ENCODE data around the gene SPOPL.
"Not testable (repeated sequence)": the region's sequence is repeated elsewhere in the genome, so short reads cannot be mapped to it uniquely, and the experiment has no call there.

SPOPL gene

DNA sequence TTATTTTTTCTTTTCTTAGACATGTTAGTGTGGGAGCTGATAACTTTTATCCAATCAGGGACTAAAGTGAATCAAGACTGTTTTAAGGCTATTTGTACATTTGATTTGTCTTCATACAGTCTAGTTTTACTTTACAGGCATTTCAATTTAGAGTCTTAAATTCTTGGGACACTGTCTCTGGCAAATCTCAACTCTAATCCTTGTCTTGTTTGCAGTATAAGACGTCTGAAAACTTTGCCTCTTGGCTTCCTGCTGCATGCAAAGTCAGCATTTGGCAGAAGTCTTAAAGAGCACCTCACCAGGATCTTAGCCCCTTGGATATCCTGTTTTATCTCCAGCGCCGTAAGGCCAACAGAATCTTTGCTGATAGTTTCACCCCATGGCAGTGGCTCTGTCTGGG is 30.3 kb downstream of the SPOPL start:
- no peak for DNase-seq

DNA sequence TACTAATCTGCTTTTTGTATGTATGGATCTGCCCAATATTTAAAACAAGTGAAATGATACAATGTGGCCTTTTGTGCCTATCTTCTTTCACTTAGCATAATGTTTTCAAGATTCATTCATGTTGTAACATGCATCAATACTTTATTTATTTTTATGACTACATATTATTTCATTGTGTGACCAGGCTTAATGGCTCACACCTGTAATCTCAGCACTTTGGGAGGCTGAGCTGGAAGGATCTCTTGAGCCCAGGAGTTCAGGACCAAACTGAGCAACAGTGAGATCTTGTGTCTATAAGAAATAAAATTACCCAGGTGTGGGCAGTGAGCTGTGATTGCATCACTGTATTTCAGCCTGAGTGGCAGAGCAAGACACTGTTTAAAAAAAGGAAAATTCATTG is 33.2 kb downstream of the SPOPL start:
- no peak for DNase-seq

DNA sequence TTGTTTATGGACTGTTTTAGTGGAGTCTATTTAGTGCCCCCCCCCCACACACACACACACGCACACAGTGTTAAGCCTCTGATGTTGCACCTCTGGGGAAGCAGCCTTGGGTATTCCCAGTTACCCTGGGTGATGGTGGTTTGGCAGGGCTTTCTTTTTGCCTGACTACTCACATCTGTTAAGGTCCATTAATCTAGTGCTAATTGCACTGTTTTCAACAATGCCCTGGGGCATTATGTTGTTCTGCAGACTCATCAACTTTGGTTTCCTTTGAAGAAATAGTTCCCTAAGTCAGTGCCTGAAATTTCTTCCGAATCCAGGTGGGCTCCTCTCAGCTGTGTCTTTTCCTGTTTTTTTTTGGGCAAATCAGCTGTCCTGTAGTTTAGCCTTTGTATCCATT is 34.7 kb downstream of the SPOPL start:
- DNase-seq, result peak; percentile 4

DNA sequence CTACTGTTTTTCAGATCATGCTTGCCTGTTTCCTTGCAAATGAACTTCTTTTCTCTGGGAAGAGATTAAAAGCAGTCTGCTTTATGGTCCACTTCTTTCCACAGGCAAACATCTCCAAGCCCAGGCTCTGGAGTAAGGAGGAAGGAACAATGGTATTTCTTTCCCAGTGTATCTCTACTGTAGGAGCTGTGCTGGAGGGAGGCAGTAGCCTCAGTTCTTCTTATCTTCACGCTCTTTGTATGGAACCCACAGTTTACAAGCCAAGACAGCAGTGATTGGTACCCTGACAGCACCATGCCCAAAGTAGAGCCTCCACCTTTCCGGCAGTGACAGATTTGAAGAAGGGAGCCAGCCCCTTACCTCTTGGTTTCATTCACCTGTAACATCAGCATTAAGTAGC is 35.2 kb downstream of the SPOPL start:
- DNase-seq, result no peak

DNA sequence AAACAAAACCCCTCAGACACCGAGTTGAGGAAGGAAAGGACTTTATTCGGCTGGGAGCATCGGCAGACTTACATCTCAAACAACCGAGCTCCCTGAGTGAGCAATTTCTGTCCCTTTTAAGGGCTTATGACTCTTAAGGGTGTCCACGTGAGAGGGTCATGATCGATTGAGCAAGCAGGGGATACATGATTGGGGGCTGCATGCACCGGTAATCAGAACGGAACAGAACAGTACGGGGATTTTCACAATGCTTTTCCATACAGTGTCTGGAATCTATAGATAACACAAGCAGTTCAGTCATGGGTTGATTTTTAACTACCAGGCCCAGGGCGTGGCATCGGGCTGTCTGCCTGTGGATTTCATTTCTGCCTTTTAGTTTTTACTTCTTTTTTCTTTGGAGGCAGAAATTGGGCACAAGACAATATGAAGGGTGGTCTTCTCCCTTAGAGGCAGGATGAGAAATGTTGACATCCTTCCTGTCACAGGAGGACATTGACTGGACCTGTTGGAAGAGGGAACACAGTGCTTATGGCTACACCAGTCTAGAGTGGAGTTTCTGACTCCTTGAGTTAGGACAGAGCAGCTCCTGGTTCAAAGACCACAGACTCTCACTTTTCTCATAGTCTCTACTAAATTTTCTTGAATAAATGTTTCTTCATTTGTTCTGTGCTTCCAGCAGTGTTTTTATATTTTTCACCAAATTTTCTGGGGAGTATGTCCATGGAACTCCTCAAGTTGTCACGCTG is 35.8 kb downstream of the SPOPL start:
- no peak for DNase-seq

DNA sequence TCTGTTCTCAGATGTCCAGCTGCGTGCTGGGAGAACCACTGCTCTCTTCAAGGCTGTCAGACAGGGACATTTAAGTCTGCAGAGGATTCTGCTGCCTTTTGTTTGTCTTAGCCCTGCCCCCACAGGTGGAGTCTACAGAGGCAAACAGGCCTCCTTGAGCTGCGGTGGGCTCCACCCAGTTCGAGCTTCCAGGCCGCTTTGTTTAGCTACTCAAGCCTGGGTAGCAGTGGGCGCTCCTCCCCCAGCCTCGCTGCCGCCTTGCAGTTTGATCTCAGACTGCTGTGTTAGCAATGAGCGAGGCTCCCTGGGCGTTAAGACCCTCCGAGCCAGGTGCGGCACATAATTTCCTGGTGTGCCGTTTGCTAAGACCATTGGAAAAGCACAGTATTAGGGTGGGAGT is 42.6 kb downstream of the SPOPL start:
- DNase-seq, result not testable (repeated sequence)

DNA sequence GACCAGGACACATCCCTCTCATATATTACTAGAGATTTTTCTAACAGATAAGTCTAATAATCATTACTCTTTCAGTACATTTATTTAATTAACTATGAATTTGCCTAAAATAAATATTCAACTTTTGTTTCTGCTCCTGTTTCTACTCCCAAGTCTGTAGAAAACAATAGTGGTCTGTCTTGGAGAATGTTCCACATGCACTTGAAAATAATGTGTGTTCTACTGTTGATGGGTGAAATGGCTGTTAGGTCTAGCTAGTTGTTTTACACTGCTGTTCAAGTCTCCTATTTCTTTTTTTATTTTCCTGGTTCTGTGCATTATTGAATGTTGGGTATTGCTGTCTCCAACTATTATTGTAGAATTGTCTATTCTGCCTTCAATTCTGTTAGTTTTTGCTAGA is 47.2 kb downstream of the SPOPL start:
- no peak for DNase-seq

DNA sequence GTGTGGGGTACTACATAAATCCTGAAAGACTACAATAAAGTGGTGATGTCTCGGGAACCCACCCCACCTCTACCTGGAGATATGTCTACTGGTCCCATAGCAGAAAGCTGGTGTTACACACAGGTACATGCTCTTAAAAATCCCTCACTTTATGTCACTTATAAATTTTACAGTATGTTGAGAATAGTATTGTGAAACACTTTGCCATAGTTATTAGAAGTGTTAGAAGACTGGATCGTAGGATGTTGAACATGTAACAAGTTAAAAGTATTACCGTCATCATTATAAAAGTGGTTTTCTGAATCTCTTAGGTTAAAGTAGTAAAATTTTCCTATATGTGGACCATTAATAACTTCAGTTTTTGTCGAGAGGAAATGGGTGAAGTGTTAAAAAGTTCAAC is 48.6 kb downstream of the SPOPL start:
- no peak for DNase-seq

DNA sequence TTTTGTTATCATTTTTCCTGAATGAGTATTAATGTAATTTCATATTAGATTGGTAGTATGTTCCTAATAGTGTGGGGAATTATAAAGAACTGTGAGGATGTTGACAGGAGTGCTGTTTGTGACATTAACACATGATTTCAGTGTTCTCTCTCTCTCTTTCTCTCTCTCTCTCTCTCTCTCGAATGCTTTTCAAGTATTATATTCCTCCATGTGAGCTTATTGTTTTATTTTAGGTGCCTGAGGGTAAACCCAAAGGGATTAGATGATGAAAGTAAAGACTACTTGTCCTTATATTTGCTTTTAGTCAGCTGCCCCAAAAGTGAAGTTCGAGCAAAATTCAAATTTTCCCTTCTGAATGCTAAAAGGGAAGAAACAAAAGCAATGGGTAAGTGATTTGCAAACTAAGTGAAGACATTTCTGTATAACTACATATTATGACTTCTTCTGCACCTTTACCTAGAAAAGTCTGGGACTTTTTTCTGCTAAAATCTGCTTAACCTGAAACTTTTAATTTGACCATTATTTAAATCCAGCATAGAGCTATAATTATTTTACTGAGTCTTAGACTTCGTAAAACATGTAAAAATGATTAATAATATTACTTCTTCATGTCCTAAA is 49.2 kb downstream of the SPOPL start:
- DNase-seq, result no peak

DNA sequence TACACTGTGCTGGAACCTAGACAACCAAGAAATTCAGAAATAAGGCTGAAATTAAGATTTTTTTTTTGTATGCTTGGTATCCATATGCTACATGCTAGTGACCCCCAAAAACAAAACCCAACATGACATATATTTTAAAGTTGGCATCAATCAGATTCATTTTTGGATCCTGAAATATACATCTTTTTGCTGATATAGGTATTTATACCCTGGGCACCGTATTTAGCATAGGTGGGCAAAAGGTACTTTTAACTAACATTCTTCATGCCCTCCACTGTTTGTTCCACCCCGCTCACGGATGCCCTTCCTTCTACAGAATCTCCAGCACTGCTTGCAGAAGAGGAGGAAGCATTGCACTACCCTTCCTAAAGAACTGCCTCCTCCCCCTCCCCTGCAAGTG is 52.6 kb downstream of the SPOPL start:
- no peak for DNase-seq

DNA sequence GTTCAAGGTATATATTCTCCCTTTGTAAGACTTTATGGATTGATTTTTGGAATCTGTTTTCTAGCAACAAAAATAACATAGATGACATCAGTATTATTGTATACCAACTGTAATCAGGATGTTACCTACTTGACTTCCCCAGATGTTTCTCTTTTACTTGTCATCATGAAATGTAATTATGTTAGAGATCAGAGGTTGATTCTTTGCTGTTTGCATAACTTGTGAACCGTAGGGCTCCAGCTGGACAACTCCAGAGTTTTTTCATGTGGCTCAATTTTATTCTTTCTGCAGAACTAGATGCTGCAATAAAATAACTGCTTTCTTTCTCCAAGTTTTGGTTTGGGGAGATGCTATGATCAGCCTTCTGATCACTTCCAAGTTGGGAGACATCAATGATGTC is 58.1 kb downstream of the SPOPL start:
- no peak for DNase-seq

DNA sequence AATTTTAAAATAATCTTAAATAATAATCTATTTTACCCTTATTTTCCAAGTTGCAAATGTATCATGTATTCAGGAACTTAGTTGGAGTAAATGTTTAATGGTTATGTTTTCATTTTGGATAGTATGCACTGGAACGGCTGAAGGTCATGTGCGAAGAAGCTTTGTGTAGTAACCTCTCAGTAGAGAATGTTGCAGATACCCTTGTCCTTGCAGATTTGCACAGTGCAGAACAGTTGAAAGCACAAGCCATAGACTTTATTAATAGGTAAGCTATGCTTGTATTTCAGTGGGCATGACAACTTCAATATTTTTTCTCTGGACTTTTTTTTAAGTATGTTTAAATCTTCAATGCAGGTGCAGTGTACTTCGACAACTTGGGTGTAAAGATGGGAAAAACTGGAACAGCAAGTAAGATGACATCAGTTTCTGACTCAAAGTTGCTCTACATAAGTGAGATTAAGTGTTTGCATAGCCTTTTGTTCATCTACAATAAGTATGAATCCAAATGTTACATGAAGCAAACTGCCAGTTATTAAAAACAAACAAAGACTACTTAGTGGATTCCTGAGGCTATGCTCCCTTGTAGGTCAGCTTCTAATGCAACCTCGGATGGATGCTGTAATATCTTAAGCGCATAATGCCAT is 63.1 kb downstream of the SPOPL start:
- DNase-seq, result no peak

DNA sequence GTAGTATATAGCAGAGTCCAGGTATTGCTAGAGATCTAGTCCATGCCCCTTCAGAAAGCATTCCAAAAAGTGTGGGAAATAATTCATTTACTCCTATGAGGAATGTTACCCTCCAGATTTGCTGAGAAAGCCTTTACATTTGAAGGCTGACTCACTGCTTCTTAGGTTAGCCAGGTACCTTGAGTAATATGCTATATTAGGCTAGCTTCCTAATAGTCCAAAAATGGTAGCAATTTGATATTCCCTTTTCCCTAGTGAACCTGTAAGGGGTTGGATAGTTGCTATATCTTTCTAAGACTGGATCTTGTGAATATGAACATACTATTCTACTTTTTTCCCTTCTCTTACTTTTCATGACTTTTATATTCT is 63.6 kb downstream of the SPOPL start:
- DNase-seq, result no peak

DNA sequence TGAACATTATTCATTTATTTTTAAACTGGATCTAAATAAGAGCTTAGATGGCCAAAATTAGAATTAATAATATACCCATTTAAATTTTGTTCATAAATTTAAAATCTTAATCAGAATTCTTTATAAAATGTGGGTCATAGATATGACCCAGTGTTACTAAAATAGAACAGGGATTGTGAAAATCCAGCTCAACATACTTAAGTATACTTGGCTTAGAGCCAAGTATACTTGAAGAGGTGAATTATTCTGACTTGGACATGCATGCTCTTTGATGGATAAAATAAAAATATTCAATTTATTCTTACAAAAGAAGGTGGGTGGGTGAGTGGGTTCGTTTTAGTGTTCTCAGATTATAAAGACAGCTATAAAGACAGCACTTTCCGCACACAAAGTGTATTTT is 70.7 kb downstream of the SPOPL start:
- no peak for DNase-seq

DNA sequence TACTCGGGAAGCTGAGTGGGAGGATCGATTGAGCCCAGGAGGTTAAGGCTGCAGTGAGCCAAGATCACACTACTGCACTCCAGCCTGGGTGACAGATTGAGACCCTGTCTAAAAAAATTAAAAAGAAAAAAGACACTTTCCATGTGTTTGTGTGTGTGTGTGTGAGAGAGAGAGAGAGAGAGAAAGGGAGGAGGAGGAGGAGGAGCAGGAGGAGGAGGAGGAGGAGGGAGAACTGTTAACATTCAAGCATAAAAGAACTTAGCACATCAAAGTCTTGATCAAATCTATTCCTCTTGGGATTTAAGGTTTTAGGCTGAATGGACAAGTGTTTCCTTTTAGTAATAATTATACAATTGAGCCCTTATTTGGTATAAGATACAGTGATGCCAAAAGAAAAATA is 75.5 kb downstream of the SPOPL start:
- DNase-seq, result no peak

DNA sequence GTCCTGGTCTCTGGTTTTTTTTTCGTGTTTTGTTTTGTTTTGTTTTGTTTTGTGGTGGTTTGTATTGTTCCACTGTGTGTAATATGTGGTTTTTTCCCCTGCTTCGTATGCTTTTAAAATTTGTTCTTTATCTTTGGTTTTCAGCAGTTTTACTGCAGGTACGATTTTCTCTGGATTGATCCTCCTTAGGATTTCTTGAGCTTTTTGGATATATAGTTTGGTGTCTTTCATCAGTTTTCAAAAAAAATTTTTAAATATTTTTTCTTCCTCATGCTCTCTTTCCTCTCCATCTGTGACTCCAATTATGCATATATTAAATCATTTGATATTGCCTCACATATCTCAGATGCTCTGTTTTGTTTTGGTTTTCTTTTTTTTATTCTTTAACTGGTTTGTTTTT is 78.0 kb downstream of the SPOPL start:
- no peak for DNase-seq

DNA sequence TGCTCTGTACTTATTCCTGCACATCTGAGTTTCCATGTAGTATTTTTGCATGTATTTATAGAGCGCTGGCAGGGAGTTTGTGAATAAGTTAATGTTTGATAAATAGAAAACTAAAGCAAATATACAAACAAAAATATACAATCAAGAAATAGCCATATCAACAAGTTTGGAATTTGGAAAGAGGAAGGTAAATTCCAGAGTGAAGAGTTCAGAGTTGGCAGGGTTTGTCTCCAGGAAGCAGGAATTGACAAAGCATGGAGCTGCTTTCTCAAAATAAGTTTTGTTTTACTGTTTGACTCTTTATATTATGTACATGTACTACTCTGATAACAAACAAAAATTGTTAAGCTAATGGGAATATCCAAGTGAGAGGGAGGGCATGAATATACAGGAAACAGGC is 80.3 kb downstream of the SPOPL start:
- DNase-seq, result no peak

DNA sequence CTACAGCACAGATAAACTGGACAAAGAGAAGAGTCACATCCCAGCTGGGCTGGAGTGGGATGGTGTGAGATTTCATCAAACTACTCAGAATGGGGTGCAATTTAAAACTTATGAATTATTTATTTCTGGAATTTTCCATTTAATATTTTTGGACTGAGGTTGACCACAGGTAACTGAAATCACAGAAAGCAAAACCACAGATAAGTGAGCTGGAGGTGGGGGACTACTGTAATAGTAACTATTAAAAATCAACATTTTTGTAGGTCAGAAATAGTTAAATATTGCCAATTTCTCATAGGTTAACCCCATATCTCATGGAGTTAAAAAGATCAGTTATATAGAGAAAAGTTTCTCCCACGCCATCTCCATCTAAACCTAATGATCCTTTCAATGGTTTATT is 88.1 kb downstream of the SPOPL start:
- no peak for DNase-seq

DNA sequence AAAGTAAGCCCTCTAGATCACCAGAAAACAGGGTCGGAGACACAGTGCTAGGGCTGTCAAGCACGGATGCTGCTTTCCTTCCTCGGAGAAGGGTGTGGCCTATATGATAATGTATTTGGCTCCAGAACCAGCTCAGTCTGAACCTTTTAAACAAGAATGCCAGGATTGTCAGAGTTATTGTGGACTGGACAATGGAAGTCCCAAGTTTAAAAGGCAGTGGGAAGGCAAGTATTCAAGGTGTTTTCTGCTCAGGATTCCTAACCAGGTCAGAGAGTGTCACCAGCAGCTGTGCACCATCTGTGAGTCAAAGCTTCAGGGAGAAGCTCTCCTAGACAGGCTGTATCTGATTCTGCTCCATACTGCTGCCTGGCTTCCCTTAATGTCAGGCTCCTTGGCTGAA is 94.8 kb downstream of the SPOPL start:
- no peak for DNase-seq

DNA sequence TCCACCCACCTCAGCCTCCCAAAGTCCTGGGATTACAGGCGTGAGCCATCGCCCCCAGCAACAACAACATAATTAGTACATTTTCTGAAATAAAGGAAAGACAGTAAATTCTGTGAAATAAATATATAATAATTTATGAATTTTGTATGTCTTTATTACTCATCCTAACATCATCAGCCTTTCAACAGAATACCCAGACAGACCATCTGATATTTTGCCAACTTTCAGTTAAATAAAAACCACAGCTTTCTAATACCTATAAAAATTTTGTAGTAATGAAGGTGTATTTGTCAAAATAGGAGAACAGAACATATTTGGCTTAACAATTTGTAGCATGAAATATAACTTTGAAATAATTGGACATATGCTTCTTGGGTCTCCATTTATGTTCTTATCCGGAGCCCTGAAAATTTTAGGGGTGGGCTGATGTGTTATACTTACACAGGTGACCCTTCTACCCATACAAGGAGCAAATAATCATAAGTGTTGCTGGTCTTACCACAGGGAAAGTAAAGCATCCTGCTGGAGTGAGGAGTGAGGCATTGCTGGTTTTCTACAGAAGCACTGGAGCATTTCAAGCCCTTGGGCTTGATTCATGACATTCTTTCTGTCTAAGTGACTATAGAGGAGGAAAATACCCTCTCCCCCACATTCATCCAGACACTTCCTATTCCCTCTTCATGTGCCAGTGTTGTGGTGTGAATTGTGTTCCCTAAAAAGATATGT is 99.3 kb downstream of the SPOPL start:
- peak; percentile 12 for DNase-seq

DNA sequence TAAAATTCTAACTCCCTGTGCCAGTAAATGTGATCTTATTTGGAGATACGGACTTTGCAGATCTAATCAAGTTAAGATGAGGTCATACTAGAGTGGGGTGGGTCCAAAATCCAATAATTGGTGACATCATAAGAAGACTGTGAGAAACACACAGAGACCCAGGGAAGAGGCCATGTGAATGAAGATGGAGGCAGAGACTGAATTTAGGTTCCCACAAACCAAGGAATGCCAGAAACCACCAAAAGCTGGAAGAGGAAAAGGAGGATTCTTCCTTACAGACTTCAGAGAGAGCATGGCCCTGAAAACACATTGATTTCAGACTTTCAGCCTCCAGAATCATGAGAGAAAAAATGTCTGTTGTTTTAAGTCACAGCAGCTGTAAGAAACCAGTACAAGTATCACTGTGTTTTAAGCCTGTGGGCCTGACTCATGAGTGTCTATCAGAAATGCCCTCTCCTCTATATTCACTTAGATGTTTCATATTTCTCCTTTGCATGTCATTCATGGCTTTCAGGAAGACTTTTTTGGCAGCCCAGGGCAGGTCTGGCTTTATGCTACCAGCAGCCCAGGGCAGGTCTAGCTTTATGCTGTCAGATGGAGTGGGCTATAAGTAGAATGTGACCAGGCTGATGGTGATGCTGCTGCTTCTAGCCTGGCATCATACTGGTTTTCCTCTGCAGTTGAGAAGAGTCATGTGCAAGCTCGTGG is 100.0 kb downstream of the SPOPL start:
- peak; percentile 16 for DNase-seq

DNA sequence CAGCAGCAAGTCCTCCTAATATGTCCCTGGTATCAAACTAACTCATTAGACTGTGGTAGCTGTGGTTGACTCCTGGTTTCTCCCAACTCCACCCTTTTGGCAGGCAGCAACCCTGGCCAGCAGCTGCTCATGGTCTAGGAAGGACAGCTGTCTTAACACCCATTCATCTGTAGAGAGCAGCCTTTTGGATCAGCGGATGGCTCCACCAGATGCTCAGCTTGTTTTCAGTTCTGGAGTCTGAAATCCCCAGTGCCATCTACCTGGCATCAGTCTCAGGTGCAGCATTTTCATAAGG is 100.5 kb downstream of the SPOPL start:
- DNase-seq, result no peak

DNA sequence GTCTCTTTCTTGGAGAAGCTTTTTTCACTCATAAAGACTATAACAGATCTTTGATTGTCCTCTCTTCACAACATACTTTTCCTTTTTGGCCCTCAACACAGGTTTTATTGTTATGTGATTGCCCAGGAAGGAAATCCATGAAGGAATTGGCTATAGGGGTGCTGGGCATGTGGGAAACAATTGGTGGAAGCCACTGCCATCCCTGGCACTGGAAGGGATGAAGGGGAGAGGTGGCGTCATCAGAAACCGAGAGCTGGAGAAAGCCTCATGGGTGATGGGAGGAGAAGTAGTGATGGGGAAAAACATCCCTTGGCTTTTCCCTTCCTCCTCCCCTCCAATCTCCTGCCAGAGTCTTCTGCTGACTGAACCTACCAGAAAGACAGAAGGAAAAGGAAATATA is 106.2 kb downstream of the SPOPL start:
- no peak for DNase-seq

DNA sequence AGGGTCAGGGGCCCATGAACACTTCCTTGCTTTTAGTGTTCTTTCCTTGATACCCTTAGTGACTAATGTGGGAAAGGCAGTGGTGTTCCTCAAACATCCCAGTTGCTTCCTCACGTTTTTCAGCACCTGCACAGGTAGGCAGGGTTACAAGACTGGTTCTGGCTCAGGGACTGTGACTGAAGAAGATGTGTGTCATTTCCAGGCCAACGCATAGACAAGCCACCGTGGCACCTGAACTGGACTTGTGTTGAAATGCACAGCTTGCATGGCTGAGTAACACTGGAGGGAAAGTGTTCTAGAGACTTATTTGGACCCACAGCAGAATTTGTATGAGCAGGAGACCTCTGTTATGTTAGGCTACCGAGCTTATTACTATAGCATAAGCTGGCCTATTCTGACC is 107.9 kb downstream of the SPOPL start:
- DNase-seq, result no peak
